PC-9 (cell line): ENCODE results near the gene RCOR3. TPM values are rescaled to one million over a fixed set of nuclear protein-coding genes. Genes with fewer than 3 reads are reported as not detected.
"Not testable (repeated sequence)": the region's sequence is repeated elsewhere in the genome, so short reads cannot be mapped to it uniquely, and the experiment has no call there.

Experiments
- BruUV-seq: library from RNA; stranded (reverse); fragments of 400-500 nt; replicated peaks from 2 replicates; lab custom pipeline; 2021; lab: Mats Ljungman, UMichigan
- CTCF ChIA-PET: fragments of 300-600 bp; sonication (Branson Sonifier 250); formaldehyde crosslinking; loops from one replicate; lab custom pipeline; 2022; ENCODE audit warnings: antibody characterized with exemption; lab: Charles Lee
- POLR2A ChIA-PET: fragments of 300-600 bp; sonication (Branson Sonifier 250); formaldehyde crosslinking; loops from one replicate; lab custom pipeline; 2022; ENCODE audit warnings: antibody characterized with exemption; ENCODE audit not compliant: unreplicated experiment; lab: Charles Lee
- DNase-seq, 2 experiments: peaks; one replicate each; pipeline versions ENCODE4 v3.0.0 to v3.0.0-alpha.2; 2015 to 2022; ENCODE audit warnings: mixed read lengths in 1 of 2
- H2AFZ ChIP-seq: fragments of 200-600 bp; sonication (generic); 2 replicates; pipeline ENCODE4 v1.8.1; 2017; ENCODE audit warnings: antibody characterized with exemption
- H3F3A ChIP-seq: fragments of 200-600 bp; sonication (generic); 2 replicates; pipeline ENCODE4 v1.8.1; 2017; ENCODE audit warnings: antibody characterized with exemption, mild to moderate bottlenecking, low read depth; ENCODE audit not compliant: insufficient read depth
- H3K27ac ChIP-seq: fragments of 200-600 bp; sonication (generic); 2 replicates; pipeline ENCODE4 v1.6.1; 2016; ENCODE audit warnings: mixed run types
- H3K27me3 ChIP-seq: fragments of 200-600 bp; sonication (generic); 2 replicates; pipeline ENCODE4 v1.6.1; 2016; ENCODE audit warnings: low read depth, mixed run types; ENCODE audit not compliant: insufficient read depth
- H3K36me3 ChIP-seq: fragments of 200-600 bp; sonication (generic); 2 replicates; pipeline ENCODE4 v1.6.1; 2016; ENCODE audit warnings: low read depth, mixed run types
- H3K4me1 ChIP-seq: fragments of 200-600 bp; sonication (generic); replicated peaks from 2 replicates; pipeline ENCODE4 v1.6.1; 2016; ENCODE audit warnings: mixed run types; ENCODE audit not compliant: insufficient read depth
- H3K4me2 ChIP-seq: fragments of 200-600 bp; sonication (generic); 2 replicates; pipeline ENCODE4 v1.6.1; 2017; ENCODE audit warnings: mixed run types
- H3K4me3 ChIP-seq: fragments of 200-600 bp; sonication (generic); 2 replicates; pipeline ENCODE4 v1.6.1; 2016; ENCODE audit warnings: mixed run types
- H3K79me2 ChIP-seq: fragments of 200-600 bp; sonication (generic); 2 replicates; pipeline ENCODE4 v1.6.1; 2017; ENCODE audit warnings: low read depth, mixed run types
- H3K9me2 ChIP-seq: fragments of 200-600 bp; sonication (generic); 2 replicates; pipeline ENCODE4 v1.8.1; 2017; ENCODE audit warnings: mild to moderate bottlenecking; ENCODE audit not compliant: insufficient read depth
- H3K9me3 ChIP-seq: fragments of 200-600 bp; sonication (generic); 2 replicates; pipeline ENCODE4 v1.8.1; 2016; ENCODE audit warnings: low read depth; ENCODE audit not compliant: insufficient read depth
- H4K20me1 ChIP-seq: fragments of 200-600 bp; sonication (generic); 2 replicates; pipeline ENCODE4 v1.8.1; 2017; ENCODE audit not compliant: insufficient read depth
- EZH2 ChIP-seq: fragments of 200-600 bp; sonication (generic); IDR thresholded peaks from 2 replicates; pipeline ENCODE4 v1.8.0; 2017; ENCODE audit warnings: antibody characterized with exemption, low read depth
- intact Hi-C: fragments of 100-400 bp; cut with micrococcal nuclease; formaldehyde crosslinking; loops from one replicate; pipeline ENCODE4 v1.10.0; 2022; ENCODE audit not compliant: unreplicated experiment
- total RNA-seq: library from RNA; stranded (reverse); gene quantifications from 2 replicates; pipeline ENCODE4 v1.2.3, GENCODE V29; 2021
- TF ChIP-seq, protein P1 (sequence below): fragments of 200-600 bp; sonication (generic); conservative IDR thresholded peaks from 2 replicates; pipeline ENCODE4 v1.6.1; 2017; ENCODE audit warnings: mixed run types, antibody characterized with exemption, mild to moderate bottlenecking, moderate library complexity

The RCOR3 gene
- total RNA-seq, 1 experiment from 2014 or later = 48.7 TPM

DNA sequence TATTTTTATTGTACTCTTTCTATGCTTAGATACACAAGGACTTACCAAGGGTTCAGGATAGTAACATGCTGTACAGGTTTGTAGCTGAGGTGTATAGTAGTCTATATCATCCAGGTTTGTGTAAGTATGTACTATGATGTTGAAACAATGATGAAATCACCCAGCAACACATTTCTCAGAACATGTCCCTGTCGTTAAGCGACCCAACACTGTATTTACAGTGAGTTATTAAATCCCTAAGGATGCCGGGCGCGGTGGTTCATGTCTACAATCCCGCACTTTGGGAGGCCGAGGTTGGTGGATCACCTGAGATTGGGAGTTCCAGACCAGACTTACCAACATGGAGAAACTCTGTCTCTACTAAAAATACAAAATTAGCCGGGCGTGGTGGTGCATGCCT is 21.6 kb upstream of the RCOR3 start:
- Histone ChIP-seq H3K4me2 (no peak overlapping the region), H3K27me3 (no peaks in the 10 kb centered on the region), H3K4me1 (no peaks in the 10 kb centered on the region), H3K36me3 (no peaks in the 10 kb centered on the region), H4K20me1 (no peaks in the 10 kb centered on the region), H3K27ac (no peak overlapping the region), H3K4me3 (no peak overlapping the region), H2AFZ (no peak overlapping the region), H3F3A (no peaks in the 10 kb centered on the region), H3K9me2 (no peaks in the 10 kb centered on the region), H3K9me3 (no peaks in the 10 kb centered on the region), H3K79me2 (no peaks in the 10 kb centered on the region)
- BruUV-seq = no TSS peak
- no peak for TF ChIP-seq EZH2
- TF ChIP-seq, protein P1, sequence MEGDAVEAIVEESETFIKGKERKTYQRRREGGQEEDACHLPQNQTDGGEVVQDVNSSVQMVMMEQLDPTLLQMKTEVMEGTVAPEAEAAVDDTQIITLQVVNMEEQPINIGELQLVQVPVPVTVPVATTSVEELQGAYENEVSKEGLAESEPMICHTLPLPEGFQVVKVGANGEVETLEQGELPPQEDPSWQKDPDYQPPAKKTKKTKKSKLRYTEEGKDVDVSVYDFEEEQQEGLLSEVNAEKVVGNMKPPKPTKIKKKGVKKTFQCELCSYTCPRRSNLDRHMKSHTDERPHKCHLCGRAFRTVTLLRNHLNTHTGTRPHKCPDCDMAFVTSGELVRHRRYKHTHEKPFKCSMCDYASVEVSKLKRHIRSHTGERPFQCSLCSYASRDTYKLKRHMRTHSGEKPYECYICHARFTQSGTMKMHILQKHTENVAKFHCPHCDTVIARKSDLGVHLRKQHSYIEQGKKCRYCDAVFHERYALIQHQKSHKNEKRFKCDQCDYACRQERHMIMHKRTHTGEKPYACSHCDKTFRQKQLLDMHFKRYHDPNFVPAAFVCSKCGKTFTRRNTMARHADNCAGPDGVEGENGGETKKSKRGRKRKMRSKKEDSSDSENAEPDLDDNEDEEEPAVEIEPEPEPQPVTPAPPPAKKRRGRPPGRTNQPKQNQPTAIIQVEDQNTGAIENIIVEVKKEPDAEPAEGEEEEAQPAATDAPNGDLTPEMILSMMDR = no peak
- ChIA-PET CTCF (interaction anchor here (0.5 kb wide), 1 partner anchor 23 kb away, joined by 3 read pairs; no protein-coding TSS in a partner anchor), POLR2A (no interaction called here)
- intact Hi-C loops = no loop called here
- DNase-seq = no peak

DNA sequence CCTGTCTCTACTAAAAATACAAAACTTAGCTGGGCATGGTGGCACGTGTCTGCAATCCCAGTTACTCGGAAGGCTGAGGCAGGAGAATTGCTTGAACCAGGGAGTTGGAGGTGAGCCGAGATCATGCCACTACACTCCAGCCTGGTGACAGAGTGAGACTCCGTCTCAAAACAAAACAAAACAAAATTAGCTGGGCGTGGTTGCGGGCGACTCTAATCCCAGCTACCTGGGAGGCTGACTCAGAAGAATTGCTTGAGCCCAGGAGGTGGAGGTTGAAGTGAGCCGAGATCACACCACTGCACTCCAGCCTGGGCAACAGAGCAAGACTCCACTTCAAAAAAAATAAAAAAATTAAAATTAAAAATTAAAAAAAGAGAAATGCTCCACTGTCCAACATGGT is 18.6 kb upstream of the RCOR3 start:
- H3K9me3 ChIP-seq, POLR2A ChIA-PET, H3K9me2 ChIP-seq, BruUV-seq, intact Hi-C loops, H3K4me1 ChIP-seq, CTCF ChIA-PET, H3K36me3 ChIP-seq, H3K79me2 ChIP-seq, H3K4me2 ChIP-seq, H4K20me1 ChIP-seq, DNase-seq, H3K27me3 ChIP-seq, H3K27ac ChIP-seq, H3K4me3 ChIP-seq, H3F3A ChIP-seq, H2AFZ ChIP-seq: not testable (repeated sequence)

DNA sequence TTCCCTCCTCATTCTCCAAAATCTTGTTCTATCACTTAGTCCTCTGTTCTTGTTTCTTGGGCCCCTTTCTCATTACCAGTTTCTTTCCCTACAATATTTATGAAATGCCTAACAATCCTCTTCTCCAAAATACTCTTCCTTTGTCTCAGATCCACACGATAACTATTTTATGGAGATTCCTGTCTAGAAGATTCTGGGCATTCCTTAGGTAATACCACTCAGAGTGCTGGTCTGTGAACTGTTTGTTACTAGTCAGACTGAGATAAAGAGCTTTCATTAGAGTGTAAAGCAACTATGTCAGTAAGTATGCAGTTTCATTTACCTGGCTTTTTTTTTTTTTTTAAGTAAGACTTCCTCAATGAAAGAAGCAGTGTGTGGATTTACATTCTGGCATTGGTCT is 18.1 kb upstream of the RCOR3 start:
- no peak for DNase-seq
- intact Hi-C loops = no loop called here
- no peaks in the 10 kb centered on the region for H3K36me3 ChIP-seq
- no peaks in the 10 kb centered on the region for H3K9me2 ChIP-seq
- no peaks in the 10 kb centered on the region for H3K4me1 ChIP-seq
- no TSS peak for BruUV-seq
- no peak overlapping the region for H3K4me2 ChIP-seq
- H3K9me3 ChIP-seq = no peaks in the 10 kb centered on the region
- H3F3A ChIP-seq = no peaks in the 10 kb centered on the region
- ChIA-PET CTCF (no interaction called here), POLR2A (no interaction called here)
- H2AFZ ChIP-seq = no peak overlapping the region
- H3K27me3 ChIP-seq = no peaks in the 10 kb centered on the region
- no peaks in the 10 kb centered on the region for H3K79me2 ChIP-seq
- H3K27ac ChIP-seq = no peak overlapping the region
- TF ChIP-seq, protein P1 = no peak
- no peak for TF ChIP-seq EZH2
- H4K20me1 ChIP-seq = no peaks in the 10 kb centered on the region
- H3K4me3 ChIP-seq = no peak overlapping the region

DNA sequence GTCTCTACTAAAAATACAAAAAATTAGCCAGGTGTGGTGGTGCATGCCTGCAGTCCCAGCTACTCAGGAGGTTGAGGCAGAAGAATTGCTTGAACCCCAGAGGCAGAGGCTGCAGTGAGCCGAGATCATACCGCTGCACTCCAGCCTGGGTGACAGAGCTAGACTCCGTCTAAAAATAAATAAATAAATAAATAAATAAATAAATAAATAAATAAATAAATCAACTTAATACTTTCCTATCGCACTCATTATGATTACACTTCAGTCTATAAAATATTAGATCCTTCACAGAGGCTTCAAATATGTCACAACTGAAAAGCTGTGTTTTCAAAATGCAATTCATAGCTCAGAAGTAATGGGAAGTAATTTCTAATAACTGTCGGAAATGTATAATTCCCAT is 15.5 kb upstream of the RCOR3 start:
- DNase-seq, POLR2A ChIA-PET, H3F3A ChIP-seq, H3K36me3 ChIP-seq, H3K27me3 ChIP-seq, H3K27ac ChIP-seq, H3K4me2 ChIP-seq, CTCF ChIA-PET, H3K4me3 ChIP-seq, H4K20me1 ChIP-seq, H3K79me2 ChIP-seq, H3K9me2 ChIP-seq, intact Hi-C loops, BruUV-seq, H3K4me1 ChIP-seq, H3K9me3 ChIP-seq, H2AFZ ChIP-seq: not testable (repeated sequence)

DNA sequence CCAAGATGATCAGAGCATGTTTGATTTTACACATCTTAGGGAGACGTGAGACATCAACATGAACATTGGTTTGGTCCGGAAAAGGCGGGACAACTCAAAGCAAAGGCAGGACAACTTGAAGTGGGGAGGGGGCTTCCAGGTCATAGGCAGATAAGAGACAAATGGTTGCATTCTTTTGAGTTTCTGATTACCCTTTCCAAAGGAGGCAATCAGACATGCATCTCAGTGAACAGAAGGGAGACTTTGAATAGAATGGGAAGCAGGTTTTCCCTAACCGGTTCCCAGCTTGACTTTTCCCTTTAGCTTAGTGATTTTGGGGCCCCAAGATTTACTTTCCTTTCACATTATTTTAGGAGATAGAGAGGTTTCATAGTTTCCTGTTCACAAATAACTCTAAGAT is 12.6 kb upstream of the RCOR3 start:
- POLR2A ChIA-PET = not testable (repeated sequence)

More for the DNA sequence above, 12.6 kb upstream of the RCOR3 start:
- H3K9me3 ChIP-seq, H3K4me2 ChIP-seq, DNase-seq, H3K9me2 ChIP-seq, H4K20me1 ChIP-seq, BruUV-seq, H3F3A ChIP-seq, H3K27ac ChIP-seq, H3K4me3 ChIP-seq, H2AFZ ChIP-seq, H3K36me3 ChIP-seq, intact Hi-C loops, H3K27me3 ChIP-seq, CTCF ChIA-PET, H3K79me2 ChIP-seq, H3K4me1 ChIP-seq: not testable (repeated sequence)
